H1 (cell line): ENCODE results near the gene NDUFS4. TPM values are rescaled to one million over a fixed set of nuclear protein-coding genes. Genes with fewer than 3 reads are reported as not detected.

ENCODE experiments used
- CTCF ChIA-PET: fragments of 300-600 bp; sonication (Branson Sonifier 250); formaldehyde crosslinking; loops from one replicate; lab custom pipeline; 2021; ENCODE audit not compliant: partially characterized antibody; lab: Charles Lee
- POLR2A ChIA-PET: fragments of 300-600 bp; sonication (Branson Sonifier 250); formaldehyde crosslinking; loops from one replicate; lab custom pipeline; 2021; ENCODE audit warnings: inconsistent platforms; ENCODE audit not compliant: partially characterized antibody; lab: Charles Lee
- DNase-seq, 2 experiments: peaks; one replicate each; pipeline versions ENCODE4 v3.0.0 to v3.0.0-alpha.2; 2010 to 2022; ENCODE audit warnings: low spot score in 2 of 2, low read depth in 1 of 2, mixed read lengths in 1 of 2
- FAIRE-seq: peaks from 2 replicates; lab custom pipeline; 2011; peaks lifted over from hg19 to GRCh38; lab: Jason Lieb, UNC
- H2AFZ ChIP-seq: 2 replicates; pipeline ENCODE4 v1.8.1; 2012; ENCODE audit warnings: low read length, inconsistent platforms
- H2AK5ac ChIP-seq: 2 replicates; pipeline ENCODE4 v1.6.1; 2013; ENCODE audit warnings: low read depth, low read length
- H2BK120ac ChIP-seq: replicated peaks from 2 replicates; pipeline ENCODE3; 2013; ENCODE audit warnings: low read depth, low read length, inconsistent platforms
- H2BK12ac ChIP-seq: 2 replicates; pipeline ENCODE4 v1.6.1; 2013; ENCODE audit warnings: low read depth, low read length
- H2BK15ac ChIP-seq: 2 replicates; pipeline ENCODE4 v1.6.1; 2013; ENCODE audit warnings: low read length
- H2BK20ac ChIP-seq: 2 replicates; pipeline ENCODE4 v1.6.1; 2013; ENCODE audit warnings: low read length
- H2BK5ac ChIP-seq: 2 replicates; pipeline ENCODE4 v1.6.1; 2013; ENCODE audit warnings: low read depth, low read length
- H3K14ac ChIP-seq: 2 replicates; pipeline ENCODE4 v1.6.1; 2013; ENCODE audit warnings: inconsistent platforms; ENCODE audit not compliant: insufficient read length
- H3K18ac ChIP-seq: 2 replicates; pipeline ENCODE4 v1.6.1; 2013; ENCODE audit warnings: low read length; ENCODE audit errors: extremely low read depth
- H3K23ac ChIP-seq: 2 replicates; pipeline ENCODE4 v1.6.1; 2013; ENCODE audit warnings: inconsistent platforms; ENCODE audit not compliant: insufficient read length
- H3K23me2 ChIP-seq: 2 replicates; pipeline ENCODE4 v1.6.1; 2013; ENCODE audit warnings: low read depth, low read length
- H3K27ac ChIP-seq: 2 replicates; pipeline ENCODE4 v1.6.1; 2011; ENCODE audit warnings: low read depth, low read length, inconsistent platforms
- H3K27me3 ChIP-seq, 4 experiments: replicated peaks in 1 of 4; 1 replicate in 1 of 4; 2 replicates in 3 of 4; pipeline versions ENCODE4 v1.6.1 to v1.8.1; 2011 to 2013; ENCODE audit warnings: low read length in 3 of 4, mild to moderate bottlenecking in 3 of 4, inconsistent platforms in 2 of 4, mixed read lengths in 2 of 4, moderate library complexity in 1 of 4; ENCODE audit not compliant: control insufficient read depth in 3 of 4, insufficient read depth in 3 of 4; ENCODE audit errors: extremely low read depth in 1 of 4
- H3K36me3 ChIP-seq, 4 experiments: 2 replicates each; pipeline versions ENCODE4 v1.6.1 to v1.8.1; 2011 to 2013; ENCODE audit warnings: mild to moderate bottlenecking in 4 of 4, low read length in 3 of 4, moderate library complexity in 2 of 4, control low read depth in 1 of 4, inconsistent platforms in 1 of 4; ENCODE audit not compliant: insufficient read depth in 4 of 4, control insufficient read depth in 2 of 4
- H3K4ac ChIP-seq: replicated peaks from 2 replicates; pipeline ENCODE3; 2013; ENCODE audit warnings: low read length, low read depth, mixed read lengths, inconsistent platforms; ENCODE audit not compliant: insufficient read length
- H3K4me1 ChIP-seq, 4 experiments: replicated peaks in 1 of 4; 1 replicate in 1 of 4; 2 replicates in 3 of 4; pipeline versions ENCODE4 v1.6.1 to v1.8.1; 2011 to 2013; ENCODE audit warnings: low read length in 3 of 4, inconsistent platforms in 2 of 4, mixed read lengths in 1 of 4; ENCODE audit not compliant: insufficient read depth in 4 of 4, control insufficient read depth in 3 of 4
- H3K4me2 ChIP-seq, 2 experiments: 2 replicates each; pipeline versions ENCODE4 v1.6.1 to v1.8.1; 2011 to 2013; ENCODE audit warnings: low read depth in 2 of 2, low read length in 2 of 2, control low read depth in 1 of 2, inconsistent platforms in 1 of 2, mild to moderate bottlenecking in 1 of 2; ENCODE audit not compliant: insufficient read depth in 1 of 2
- H3K4me3 ChIP-seq, 4 experiments: fragments of 200-600, 300-600 bp in 1 of 4; sonication (generic), shearing (Covaris generic), sonication (Bioruptor Twin) in 1 of 4; 2 replicates each; pipeline versions ENCODE4 v1.5.1 to v1.8.1; 2011 to 2016; ENCODE audit warnings: low read length in 4 of 4, low read depth in 3 of 4, control low read depth in 2 of 4, inconsistent platforms in 2 of 4, mild to moderate bottlenecking in 2 of 4, mixed read lengths in 1 of 4, moderate library complexity in 1 of 4; ENCODE audit not compliant: insufficient read depth in 2 of 4; ENCODE audit errors: extremely low read depth in 1 of 4
- H3K56ac ChIP-seq: replicated peaks from 2 replicates; pipeline ENCODE3; 2013; ENCODE audit warnings: low read depth, mild to moderate bottlenecking, mixed read lengths, low read length, inconsistent platforms; ENCODE audit not compliant: insufficient read length
- H3K79me1 ChIP-seq: 2 replicates; pipeline ENCODE4 v1.6.1; 2013; ENCODE audit warnings: low read depth, low read length, control low read depth
- H3K79me2 ChIP-seq, 2 experiments: 2 replicates each; pipeline versions ENCODE4 v1.6.1 to v1.8.1; 2012 to 2013; ENCODE audit warnings: low read length in 2 of 2, mild to moderate bottlenecking in 2 of 2, inconsistent platforms in 1 of 2; ENCODE audit not compliant: insufficient read depth in 2 of 2, control insufficient read depth in 1 of 2
- H3K9ac ChIP-seq, 4 experiments: replicated peaks in 1 of 4; 1 replicate in 1 of 4; 2 replicates in 3 of 4; pipeline versions ENCODE4 v1.6.1 to v1.8.1; 2011 to 2013; ENCODE audit warnings: low read depth in 3 of 4, low read length in 3 of 4, control low read depth in 2 of 4, mild to moderate bottlenecking in 2 of 4, moderate library complexity in 2 of 4, inconsistent platforms in 1 of 4; ENCODE audit errors: extremely low read depth in 1 of 4
- H3K9me3 ChIP-seq, 2 experiments: 2 replicates each; pipeline versions ENCODE4 v1.6.1 to v1.8.1; 2012 to 2013; ENCODE audit warnings: mild to moderate bottlenecking in 2 of 2, moderate library complexity in 2 of 2, control low read depth in 1 of 2, inconsistent platforms in 1 of 2, low read depth in 1 of 2, low read length in 1 of 2, mixed read lengths in 1 of 2; ENCODE audit not compliant: insufficient read depth in 2 of 2
- H4K20me1 ChIP-seq, 2 experiments: replicated peaks in 1 of 2; 2 replicates each; pipeline versions ENCODE3 to v1.8.1; 2011 to 2013; ENCODE audit warnings: inconsistent platforms in 2 of 2, low read length in 2 of 2, mild to moderate bottlenecking in 1 of 2; ENCODE audit not compliant: insufficient read depth in 2 of 2, control insufficient read depth in 1 of 2
- H4K5ac ChIP-seq: 2 replicates; pipeline ENCODE4 v1.6.1; 2013; ENCODE audit warnings: low read length, low read depth, mixed read lengths, inconsistent platforms; ENCODE audit not compliant: insufficient read length
- H4K8ac ChIP-seq: 2 replicates; pipeline ENCODE4 v1.8.0; 2013; ENCODE audit warnings: mild to moderate bottlenecking, moderate library complexity, low read length, inconsistent platforms; ENCODE audit not compliant: insufficient read depth; ENCODE audit errors: extremely low read depth
- H4K91ac ChIP-seq: replicated peaks from 2 replicates; pipeline ENCODE3; 2013; ENCODE audit warnings: low read length, mixed read lengths, inconsistent platforms; ENCODE audit not compliant: insufficient read length
- POLR2A ChIP-seq, 2 experiments: IDR thresholded peaks; 1 replicate in 1 of 2; 2 replicates in 1 of 2; pipeline ENCODE4 v1.6.1; 2011; ENCODE audit warnings: low read depth in 2 of 2, low read length in 2 of 2, mild to moderate bottlenecking in 2 of 2; ENCODE audit errors: control extremely low read depth in 1 of 2
- SIRT6 ChIP-seq: IDR thresholded peaks from one replicate; pipeline ENCODE4 v1.7.1; 2012; ENCODE audit warnings: low read length, inconsistent platforms
- SIX5 ChIP-seq: IDR thresholded peaks from 2 replicates; pipeline ENCODE4 v1.6.1; 2011; ENCODE audit warnings: mild to moderate bottlenecking, low read depth, low read length
- polyA plus RNA-seq, 7 experiments: library from polyadenylated mRNA; depleted of rRNA in 3 of 7; stranded (reverse) in 5 of 7; unstranded in 2 of 7; fragments of >200 nt in 5 of 7; fragments of 200-250 nt in 2 of 7; gene quantifications; 1 replicate in 5 of 7; 2 replicates in 1 of 7; 4 replicates in 1 of 7; pipeline versions ENCODE4 v1.2.1 to v1.2.3, GENCODE V29; 2011 to 2013; ENCODE audit warnings: missing spikeins in 2 of 7, mixed read lengths in 2 of 7
- total RNA-seq: library from RNA; stranded (reverse); fragmentation: NEBNext Ultra II Directional; extraction: Animal tissue kit (Norgen Biotek cat#: 25700); gene quantifications from 2 replicates; pipeline ENCODE4 v1.2.1, GENCODE V29; 2021

Gene NDUFS4
- total and polyA plus RNA-seq, 2 of the 8 experiments (the other 6 are each of a cell fraction or from before 2014, with no cell fraction given): 74.6 to 75.9 TPM

- Histone ChIP-seq H4K20me1 (no peaks in the 10 kb centered on the region), H3K4me3 (no peak overlapping the region), H2BK20ac (no peak overlapping the region), H3K27me3 (no peaks in the 10 kb centered on the region), H3K4me2 (no peak overlapping the region), H2BK120ac (no peak overlapping the region), H3K36me3 (no peaks in the 10 kb centered on the region), H2BK5ac (no peak overlapping the region), H3K14ac (no peak overlapping the region), H2AFZ (no peak overlapping the region), H4K91ac (no peak overlapping the region), H2BK15ac (no peak overlapping the region), H3K79me2 (peaks cover 0 to 8% of the 10 kb centered on the region in 2 experiments; a peak in 1 of 4 replicates), H3K27ac (no peak overlapping the region), H3K4me1 (peaks cover 0 to 5% (median 0%) of the 10 kb centered on the region in 4 experiments; a peak in 1 of 7 replicates), H2AK5ac (no peak overlapping the region), H3K9ac (no peak overlapping the region), H3K23ac (no peak overlapping the region), H2BK12ac (no peak overlapping the region), H4K5ac (no peak overlapping the region), H4K8ac (no peak overlapping the region), H3K4ac (no peak overlapping the region), H3K23me2 (no peaks in the 10 kb centered on the region), H3K79me1 (no peaks in the 10 kb centered on the region), H3K9me3 (no peaks in the 10 kb centered on the region), H3K18ac (no peak overlapping the region), H3K56ac (no peak overlapping the region)
- FAIRE-seq: no peak
- CTCF ChIA-PET: interaction anchor here (0.6 kb wide), 2 partner anchors 8 to 601 kb away, joined by 3 read pairs; no protein-coding TSS in a partner anchor
- POLR2A ChIA-PET: no interaction called here
- DNase-seq: no peak
- TF ChIP-seq SIRT6 (no peak), POLR2A (IDR thresholded peaks at IDR 0.05; ENCODE audit: control extremely low read depth in 1 of 2, low read depth in 2 of 2, low read length in 2 of 2) (no peak), SIX5 (no peak)
These were observed 53.1 kb downstream of the NDUFS4 start for GRCh38 chr5:53613536-53613935.
